Left lung (tissue), 14 donors: ENCODE data around the gene BIRC3. TPM values are rescaled to one million over a fixed set of nuclear protein-coding genes. Genes with fewer than 3 reads are reported as not detected.

Experiments
- ATAC-seq: fragments of 200-7000 bp; cut with Tn5 transposase; one replicate; pipeline ENCODE4 v1.9.1; 2020; ENCODE audit warnings: moderate library complexity
- DNase-seq, 4 donors: peaks; one replicate each; pipeline ENCODE4 v3.0.0-alpha.2; 2013 to 2020
- H3K27ac ChIP-seq, 2 donors: fragments of 200-600 bp; sonication (generic) in 1 of 2; one replicate each; pipeline versions ENCODE4 v1.5.0 to v1.8.0; 2020 to 2021
- H3K27me3 ChIP-seq, 2 donors: fragments of 200-600 bp; sonication (generic) in 1 of 2; one replicate each; pipeline versions ENCODE4 v1.5.0 to v1.8.0; 2020 to 2021
- H3K36me3 ChIP-seq, 2 donors: fragments of 200-600 bp; sonication (generic) in 1 of 2; one replicate each; pipeline versions ENCODE4 v1.5.0 to v1.8.0; 2020 to 2021
- H3K4me1 ChIP-seq, 2 donors: fragments of 200-600 bp; one replicate each; pipeline ENCODE4 v1.8.0; 2021
- H3K4me3 ChIP-seq, 2 donors: fragments of 200-600 bp; sonication (generic) in 1 of 2; one replicate each; pipeline versions ENCODE4 v1.5.0 to v1.8.0; 2020 to 2021; ENCODE audit warnings: mild to moderate bottlenecking in 1 of 2
- H3K9me3 ChIP-seq, 2 donors: fragments of 200-600 bp; sonication (generic) in 1 of 2; one replicate each; pipeline versions ENCODE4 v1.5.0 to v1.8.0; 2020 to 2021
- CTCF ChIP-seq, 2 donors: fragments of 200-600 bp; sonication (generic) in 1 of 2; IDR thresholded peaks; one replicate each; pipeline versions ENCODE4 v1.5.0 to v1.8.0; 2021; ENCODE audit warnings: antibody characterized with exemption in 2 of 2
- intact Hi-C, 2 donors: fragments of 100-400 bp; cut with DNase I; formaldehyde crosslinking; loops; one replicate each; pipeline versions ENCODE4 v1.11.2 to v1.14.2; 2022
- long read RNA-seq, 12 donors: library from polyadenylated mRNA in 2 of 12; unstranded in 2 of 12; transcript quantifications; one replicate each; pipeline ENCODE4 v2.0.0 and lab custom pipeline, GENCODE V29; 2019 to 2026
- polyA plus RNA-seq, 6 donors: library from polyadenylated mRNA; unstranded; fragments of 120-200 nt; gene quantifications; one replicate each; pipeline ENCODE4 v1.2.1, GENCODE V29; 2013; ENCODE audit not compliant: insufficient read length in 6 of 6
- total RNA-seq, 2 donors: library from RNA; stranded (reverse); fragmentation: NEBNext Ultra II Directional; extraction: Animal tissue kit (Norgen Biotek cat#: 25700); gene quantifications; one replicate each; pipeline ENCODE4 v1.2.1, GENCODE V29; 2021
- donor health status: DM: no; HTN: yes; CAD: no.
- donor health status: DM: no; HTN: no; CAD: no.

BIRC3 gene
- 10 to 100 TPM; 14.0 to 28.1 TPM for total RNA-seq
- 1 to 10 TPM; 3.2 to 5.0 (median 4.0) TPM for polyA plus RNA-seq
- long read RNA-seq, donor 1, result 0 reads
- long read RNA-seq, donor 2, result 0 reads
- long read RNA-seq, donor 3, result 0 reads
- long read RNA-seq, donor 4, partial matches to known transcripts, result 8 of 9 reads
- long read RNA-seq, donor 4, other reads (novel, unspliced or antisense), result 0 of 9 reads
- long read RNA-seq, donor 5, full-length matches to known transcripts, result 2 of 2 reads
- long read RNA-seq, donor 5, partial matches to known transcripts, result 0 of 2 reads
- long read RNA-seq, donor 5, other reads (novel, unspliced or antisense), result 0 of 2 reads
- long read RNA-seq, donor 6, result 0 reads
- long read RNA-seq, donor 7, result 0 reads
- long read RNA-seq, donor 8, result 0 reads
- long read RNA-seq, donor 9, result 0 reads
- long read RNA-seq, donor 10, partial matches to known transcripts, result 24 of 25 reads
- long read RNA-seq, donor 10, other reads (novel, unspliced or antisense), result 0 of 25 reads
- long read RNA-seq, donor 11, result 0 reads
- long read RNA-seq, donor 12, result 0 reads

- intact Hi-C loops, result no loop called here
- DNase-seq, result peak; percentile 67 to 92 (median 88)
- Histone ChIP-seq H3K36me3 (no peaks in the 10 kb centered on the region), H3K9me3 (no peaks in the 10 kb centered on the region), H3K4me1 (peaks cover 9 to 93% of the 10 kb centered on the region in 2 donors), H3K27ac (peak within 1 kb of the TSS; percentile 77 to 86), H3K27me3 (no peaks in the 10 kb centered on the region), H3K4me3 (peak within 1 kb of the TSS; percentile 39 to 60)
- TF ChIP-seq CTCF (IDR thresholded peaks at IDR 0.05), result peak in 1 of 2 donors; percentile 46
- peak; percentile 95 for ATAC-seq
These were observed at the start of gene BIRC3 for GRCh38 chr11:102317099-102317767. Gene BIRC3, plus strand, starts transcription at chr11:102317484. Its CDS starts 7,026 bp downstream, at chr11:102324510.

- peaks cover 0 to 8% of the 10 kb centered on the region in 2 donors for H3K4me1 ChIP-seq
- H3K27me3 ChIP-seq, result peaks cover 0 to 46% of the 10 kb centered on the region in 2 donors
- ATAC-seq, result peak; percentile 5
- DNase-seq, result no peak
- intact Hi-C loops, result no loop called here
- no peaks in the 10 kb centered on the region for H3K9me3 ChIP-seq
- TF ChIP-seq CTCF (IDR thresholded peaks at IDR 0.05), result no peak
- H3K4me3 ChIP-seq, result no peak overlapping the region
- no peaks in the 10 kb centered on the region for H3K36me3 ChIP-seq
- peak overlapping the region in 1 of 2 donors; percentile 40 for H3K27ac ChIP-seq
These were observed 49.7 kb upstream of the BIRC3 start for GRCh38 chr11:102267609-102268008.

GRCh38 chr11:102268083-102268984 is 49.0 kb upstream of the BIRC3 start:
- intact Hi-C loops, result no loop called here
- ATAC-seq (peak; percentile 96), DNase-seq (peak; percentile 57 to 93 (median 90))
- Histone ChIP-seq H3K4me3 (peak overlapping the region; percentile 24 to 25), H3K27me3 (peaks cover 0 to 46% of the 10 kb centered on the region in 2 donors), H3K27ac (peak overlapping the region; percentile 40 to 52), H3K9me3 (no peaks in the 10 kb centered on the region), H3K4me1 (peaks cover 0 to 8% of the 10 kb centered on the region in 2 donors), H3K36me3 (no peaks in the 10 kb centered on the region)
- TF ChIP-seq CTCF (IDR thresholded peaks at IDR 0.05), result peak; percentile 13 to 15

GRCh38 chr11:102268985-102269470 is 48.3 kb upstream of the BIRC3 start:
- TF ChIP-seq CTCF (IDR thresholded peaks at IDR 0.05), result no peak
- H3K9me3 ChIP-seq, result no peaks in the 10 kb centered on the region
- H3K27me3 ChIP-seq, result peaks cover 0 to 46% of the 10 kb centered on the region in 2 donors
- H3K36me3 ChIP-seq, result no peaks in the 10 kb centered on the region
- H3K27ac ChIP-seq, result no peak overlapping the region
- peaks cover 0 to 8% of the 10 kb centered on the region in 2 donors for H3K4me1 ChIP-seq
- DNase-seq (no peak), ATAC-seq (peak; percentile 33)
- intact Hi-C loops, result no loop called here
- H3K4me3 ChIP-seq, result peak overlapping the region; percentile 24 to 25
